Measurements from ENCODE around the gene IGF2.

IGF2 gene

GRCh38 chr11:2084721-2085120 is 54.5 kb downstream of the IGF2 start:
- in situ Hi-C loops (cut with HindIII; ENCODE audit: low sequenced_read_pairs), result no loop called here
